Suprapubic skin (tissue), 3 donors: ENCODE data around the gene SERGEF.

ENCODE experiments used
- CTCF ChIP-seq, 2 donors: fragments of 200-600 bp in 1 of 2; fragments of 450-650 bp in 1 of 2; sonication (generic) in 1 of 2; IDR thresholded peaks; one replicate each; pipeline ENCODE4 v1.5.1; 2016 to 2019; ENCODE audit warnings: antibody characterized with exemption in 2 of 2, mild to moderate bottlenecking in 1 of 2, moderate library complexity in 1 of 2
- POLR2AphosphoS5 ChIP-seq, 3 donors: sonication (generic); formaldehyde crosslinking; IDR thresholded peaks; one replicate each; pipeline ENCODE4 v1.6.1; 2017; ENCODE audit warnings: antibody characterized with exemption in 3 of 3

- TF ChIP-seq POLR2AphosphoS5 (IDR thresholded peaks at IDR 0.05), result no peak
- no peak for TF ChIP-seq CTCF (IDR thresholded peaks at IDR 0.05)
Observed at GRCh38 chr11:17927681-17928343, 85.0 kb downstream of the SERGEF start.
